Adipocyte (in vitro differentiated cells): ENCODE results near the gene CORO2B.

Experiments used
- DNase-seq: peaks from one replicate; pipeline ENCODE4 v3.0.0-alpha.2; 2015; ENCODE audit warnings: low read depth
- H3K27me3 ChIP-seq: replicated peaks from 2 replicates; pipeline ENCODE4 v1.7.0; 2013; ENCODE audit warnings: mild to moderate bottlenecking, low read length, moderate library complexity; ENCODE audit not compliant: control insufficient read depth, insufficient read depth
- H3K36me3 ChIP-seq: 2 replicates; pipeline ENCODE4 v1.7.0; 2013; ENCODE audit warnings: low read length, mild to moderate bottlenecking, moderate library complexity; ENCODE audit not compliant: control insufficient read depth, insufficient read depth, severe bottlenecking
- H3K4me1 ChIP-seq: 2 replicates; pipeline ENCODE4 v1.7.0; 2013; ENCODE audit warnings: mild to moderate bottlenecking, low read length, moderate library complexity; ENCODE audit not compliant: control insufficient read depth, insufficient read depth
- H3K4me3 ChIP-seq: 2 replicates; pipeline ENCODE4 v1.7.0; 2013; ENCODE audit warnings: mild to moderate bottlenecking, low read length, moderate library complexity
- H3K9ac ChIP-seq: 2 replicates; pipeline ENCODE4 v1.7.0; 2013; ENCODE audit warnings: mild to moderate bottlenecking, low read length, moderate library complexity
- H3K9me3 ChIP-seq: 2 replicates; pipeline ENCODE4 v1.7.0; 2013; ENCODE audit warnings: mild to moderate bottlenecking, low read length, moderate library complexity; ENCODE audit not compliant: control insufficient read depth

CORO2B gene

DNA sequence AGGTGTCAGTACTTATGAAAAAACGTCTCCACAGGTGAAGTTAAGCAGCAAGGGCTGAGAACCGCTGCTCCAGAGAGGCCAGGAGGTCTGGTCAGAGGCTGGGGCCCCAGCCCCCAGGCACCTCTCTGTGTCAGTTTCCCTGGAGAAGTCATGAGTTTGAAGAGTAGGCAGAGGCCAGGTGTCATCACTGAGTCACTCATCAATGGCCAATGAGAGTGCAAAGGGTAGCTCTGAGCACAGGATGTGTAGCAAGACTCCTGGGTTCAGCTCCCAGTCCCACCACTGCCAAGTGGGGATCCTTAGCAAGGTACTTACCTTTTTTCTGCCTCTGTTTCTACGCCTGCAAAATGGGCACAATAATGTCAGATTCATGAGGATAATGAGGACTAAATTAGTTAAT lies 47.9 kb downstream of the CORO2B start:
- Histone ChIP-seq H3K4me3 (no peak overlapping the region), H3K9me3 (no peaks in the 10 kb centered on the region), H3K4me1 (peaks cover 11% of the 10 kb centered on the region), H3K36me3 (no peaks in the 10 kb centered on the region), H3K27me3 (no peaks in the 10 kb centered on the region), H3K9ac (no peak overlapping the region)
- DNase-seq: no peak

DNA sequence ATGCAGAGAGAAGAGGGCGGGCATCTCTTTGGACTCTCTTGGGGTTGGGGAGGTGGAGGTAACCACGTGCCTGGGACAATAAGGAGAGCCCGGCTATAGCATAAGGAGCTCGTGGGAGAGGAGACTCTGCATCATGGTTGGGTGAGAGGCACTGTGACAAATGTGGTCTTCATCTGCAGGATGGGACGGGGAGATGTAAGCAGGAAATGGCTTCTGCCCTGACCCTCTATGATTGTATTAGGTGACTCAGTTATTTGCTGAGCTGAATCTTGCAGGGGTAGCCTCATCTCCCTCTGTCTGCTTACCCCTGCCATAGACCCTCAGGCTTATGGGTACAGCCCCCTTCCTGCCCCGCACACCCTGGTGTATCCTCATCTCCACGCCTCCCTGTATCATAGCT lies 48.7 kb downstream of the CORO2B start:
- H3K36me3 ChIP-seq: no peaks in the 10 kb centered on the region
- no peak for DNase-seq
- H3K27me3 ChIP-seq: no peaks in the 10 kb centered on the region
- H3K9ac ChIP-seq: no peak overlapping the region
- H3K4me1 ChIP-seq: peaks cover 7% of the 10 kb centered on the region
- H3K9me3 ChIP-seq: no peaks in the 10 kb centered on the region
- H3K4me3 ChIP-seq: no peak overlapping the region

DNA sequence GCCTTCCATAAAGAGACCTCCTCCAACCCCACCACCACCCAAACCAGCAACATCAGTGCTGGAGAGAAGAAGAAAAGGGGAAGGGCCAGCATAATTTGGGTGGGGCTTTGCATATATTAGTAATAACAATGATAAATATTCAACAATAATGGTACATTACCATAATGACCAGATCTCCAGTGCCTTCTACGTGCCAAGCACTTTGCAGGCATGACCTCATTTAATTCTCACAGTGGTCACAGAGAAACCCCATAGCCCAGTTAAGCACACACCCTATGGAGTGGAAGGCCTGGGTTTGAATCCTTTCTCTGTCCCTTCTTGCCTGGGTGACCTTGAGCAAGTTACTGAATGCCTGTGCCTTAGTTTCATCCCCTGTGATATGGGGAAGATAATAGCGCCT lies 49.2 kb downstream of the CORO2B start:
- Histone ChIP-seq H3K9ac (no peak overlapping the region), H3K27me3 (no peaks in the 10 kb centered on the region), H3K36me3 (no peaks in the 10 kb centered on the region), H3K9me3 (no peaks in the 10 kb centered on the region), H3K4me3 (no peak overlapping the region), H3K4me1 (peaks cover 7% of the 10 kb centered on the region)
- DNase-seq: no peak

DNA sequence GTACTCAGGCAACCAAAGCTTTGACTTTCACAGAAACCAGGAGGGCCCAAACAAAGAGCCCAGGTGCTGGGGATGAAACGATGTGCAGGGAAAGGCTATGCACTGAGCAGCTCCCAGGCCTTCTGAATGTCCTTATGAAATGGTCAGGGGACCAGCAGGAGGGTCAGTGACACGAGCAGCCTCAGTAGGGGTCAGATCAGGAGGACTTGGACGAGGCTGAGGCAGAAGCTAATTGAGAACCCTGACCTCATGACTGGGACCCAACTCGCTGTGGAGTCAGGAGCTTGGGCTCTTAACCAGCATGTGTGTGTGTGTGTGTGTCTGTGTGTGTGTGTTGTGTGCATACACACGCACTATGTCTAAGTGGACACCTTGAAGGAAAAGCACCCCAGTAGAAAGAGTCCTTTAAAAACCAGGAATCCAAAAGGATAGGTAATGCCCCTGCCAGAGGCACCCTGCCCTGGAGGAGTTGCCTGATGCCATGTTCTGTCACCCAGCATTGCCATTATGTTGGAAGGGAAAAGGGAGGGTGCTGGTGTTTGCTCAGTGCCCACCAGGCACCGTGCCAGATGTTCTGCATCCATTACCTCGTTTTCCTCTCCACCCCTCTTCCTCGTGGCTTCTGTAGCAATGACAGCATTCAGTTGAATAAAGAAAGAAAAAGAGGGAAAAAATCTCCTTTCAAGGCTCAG lies 50.9 kb downstream of the CORO2B start:
- Histone ChIP-seq H3K4me1 (no peaks in the 10 kb centered on the region), H3K4me3 (no peak overlapping the region), H3K9ac (no peak overlapping the region), H3K27me3 (no peaks in the 10 kb centered on the region), H3K36me3 (no peaks in the 10 kb centered on the region), H3K9me3 (no peaks in the 10 kb centered on the region)
- DNase-seq: no peak

DNA sequence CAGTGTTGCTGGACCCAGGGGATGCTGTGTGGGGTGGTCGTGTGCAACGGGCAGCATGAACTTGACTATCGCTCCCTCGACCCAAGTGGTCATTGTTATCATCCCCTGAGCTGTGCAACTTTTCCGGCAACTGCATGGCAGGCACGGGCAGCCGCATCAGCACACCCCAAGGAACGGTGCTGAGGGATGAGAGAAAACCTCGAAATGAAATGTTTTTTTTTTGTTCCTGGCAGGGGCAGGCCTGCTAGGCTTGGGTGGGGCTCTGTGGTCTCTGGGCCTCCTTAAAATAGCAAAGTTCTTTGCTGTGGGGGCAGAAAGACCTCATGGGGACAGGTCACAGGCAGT lies 51.4 kb downstream of the CORO2B start:
- Histone ChIP-seq H3K36me3 (no peaks in the 10 kb centered on the region), H3K4me1 (peaks cover 5% of the 10 kb centered on the region), H3K9me3 (no peaks in the 10 kb centered on the region), H3K27me3 (no peaks in the 10 kb centered on the region), H3K9ac (no peak overlapping the region), H3K4me3 (no peak overlapping the region)
- DNase-seq: no peak

DNA sequence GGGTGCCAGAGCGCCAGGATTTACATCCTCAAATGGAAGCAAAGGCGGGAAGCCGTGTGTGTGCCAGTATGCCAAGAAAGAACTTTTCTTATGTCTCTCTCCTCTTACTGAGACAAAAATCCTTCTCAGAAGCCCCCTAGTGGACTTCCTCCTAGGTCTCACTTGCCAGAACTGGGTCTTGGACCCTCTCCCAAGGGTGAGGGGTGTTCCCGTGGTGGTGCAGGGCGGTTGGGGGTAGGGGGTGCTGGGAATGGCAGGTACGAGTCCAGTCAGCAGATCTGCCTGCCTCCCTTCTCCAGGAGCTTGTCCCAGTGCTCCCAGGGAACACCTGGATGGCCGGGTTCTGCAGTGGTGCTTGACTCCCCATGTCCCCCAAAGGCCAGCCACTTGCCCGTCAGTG lies 52.0 kb downstream of the CORO2B start:
- H3K4me1 ChIP-seq: peaks cover 12% of the 10 kb centered on the region
- H3K36me3 ChIP-seq: no peaks in the 10 kb centered on the region
- no peak overlapping the region for H3K9ac ChIP-seq
- H3K9me3 ChIP-seq: no peaks in the 10 kb centered on the region
- H3K27me3 ChIP-seq: no peaks in the 10 kb centered on the region
- H3K4me3 ChIP-seq: no peak overlapping the region
- DNase-seq: no peak

DNA sequence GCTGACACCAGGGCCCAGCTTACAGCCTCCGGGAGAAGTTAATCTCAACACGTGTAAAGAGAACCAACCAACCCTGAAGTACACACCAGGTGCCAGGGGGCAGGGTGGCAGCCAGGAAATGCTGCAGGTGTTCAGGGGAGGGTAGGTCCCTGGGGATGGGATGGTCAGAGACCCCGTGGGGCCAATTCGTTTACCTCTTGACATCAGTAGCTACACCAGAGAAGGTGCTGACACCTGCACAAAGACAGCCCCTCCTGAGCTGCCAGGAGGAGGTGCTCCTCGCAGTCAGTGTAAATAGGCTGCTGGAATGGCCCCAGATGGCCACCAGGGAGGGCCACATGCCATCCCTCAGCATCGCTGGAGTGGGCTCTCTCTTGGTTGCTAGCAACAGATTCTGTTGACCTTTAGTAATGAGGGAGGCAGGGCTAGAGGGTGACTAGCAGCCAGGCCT lies 52.8 kb downstream of the CORO2B start:
- Histone ChIP-seq H3K36me3 (no peaks in the 10 kb centered on the region), H3K9me3 (no peaks in the 10 kb centered on the region), H3K9ac (no peak overlapping the region), H3K4me3 (no peak overlapping the region), H3K4me1 (peaks cover 12% of the 10 kb centered on the region), H3K27me3 (no peaks in the 10 kb centered on the region)
- no peak for DNase-seq

DNA sequence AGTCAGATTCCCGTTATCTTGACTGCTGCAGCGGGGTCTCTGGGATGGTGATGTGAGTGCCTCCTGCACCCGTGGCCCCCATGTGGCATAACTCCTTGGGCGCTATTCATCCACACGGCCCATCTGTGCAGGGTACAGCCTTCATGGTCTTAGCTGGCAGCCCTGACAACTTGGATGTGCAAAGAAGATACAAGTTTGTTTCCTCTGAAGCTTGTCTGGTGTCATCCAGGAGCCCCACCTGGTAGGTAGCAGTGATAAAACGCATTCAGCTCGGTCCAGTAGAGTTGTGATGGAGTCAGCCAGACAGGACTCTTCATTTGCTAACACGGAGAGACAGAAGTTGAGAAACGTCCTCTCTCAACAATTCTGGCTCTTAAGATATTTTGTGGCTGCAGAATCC lies 53.3 kb downstream of the CORO2B start:
- no peak overlapping the region for H3K4me3 ChIP-seq
- DNase-seq: no peak
- no peak overlapping the region for H3K9ac ChIP-seq
- peaks cover 12% of the 10 kb centered on the region for H3K4me1 ChIP-seq
- no peaks in the 10 kb centered on the region for H3K36me3 ChIP-seq
- H3K9me3 ChIP-seq: no peaks in the 10 kb centered on the region
- no peaks in the 10 kb centered on the region for H3K27me3 ChIP-seq

DNA sequence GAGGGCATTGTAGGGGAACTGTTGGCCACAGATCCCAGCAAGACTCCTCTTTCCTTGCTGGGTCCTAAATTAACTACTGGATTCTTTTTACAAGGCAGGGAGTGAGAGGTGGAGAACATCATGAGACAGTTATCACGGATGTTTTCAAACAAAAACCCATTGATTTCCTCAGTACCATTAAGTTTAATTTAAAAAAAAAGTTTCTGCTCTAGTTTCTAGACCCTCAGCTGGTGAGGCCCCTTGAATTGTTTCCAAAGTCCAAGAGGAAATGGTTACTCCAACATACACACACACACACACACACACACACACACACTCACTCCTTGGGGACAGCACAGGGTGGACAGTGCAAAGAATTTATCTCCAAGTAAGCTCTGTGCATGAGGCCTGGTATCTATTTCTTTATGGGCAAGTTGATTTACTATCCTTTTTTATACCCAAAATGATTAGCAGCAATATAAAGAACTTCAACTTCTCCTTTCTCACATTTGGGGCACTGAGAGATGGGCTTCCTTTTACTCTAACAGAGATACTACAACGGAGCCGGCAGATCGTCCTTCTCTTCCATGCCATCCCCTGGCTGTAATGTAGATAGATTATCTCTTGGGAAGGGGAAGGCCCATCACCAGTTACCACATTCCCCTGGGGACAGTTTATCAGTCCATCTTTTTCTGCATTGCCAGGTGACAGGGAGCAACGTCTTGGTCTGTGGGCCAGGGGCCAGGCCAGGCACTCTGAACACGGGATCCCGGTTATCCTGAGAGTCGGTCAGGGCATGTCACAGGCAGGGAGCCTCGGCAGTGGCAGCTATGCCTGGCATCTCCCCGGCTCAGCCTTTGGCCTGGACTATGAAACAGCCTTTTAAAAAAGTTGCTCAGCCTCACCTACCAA lies 54.7 kb downstream of the CORO2B start:
- Histone ChIP-seq H3K4me1 (peaks cover 25% of the 10 kb centered on the region), H3K9ac (no peak overlapping the region), H3K36me3 (no peaks in the 10 kb centered on the region), H3K4me3 (no peak overlapping the region), H3K27me3 (no peaks in the 10 kb centered on the region), H3K9me3 (no peaks in the 10 kb centered on the region)
- DNase-seq: no peak

DNA sequence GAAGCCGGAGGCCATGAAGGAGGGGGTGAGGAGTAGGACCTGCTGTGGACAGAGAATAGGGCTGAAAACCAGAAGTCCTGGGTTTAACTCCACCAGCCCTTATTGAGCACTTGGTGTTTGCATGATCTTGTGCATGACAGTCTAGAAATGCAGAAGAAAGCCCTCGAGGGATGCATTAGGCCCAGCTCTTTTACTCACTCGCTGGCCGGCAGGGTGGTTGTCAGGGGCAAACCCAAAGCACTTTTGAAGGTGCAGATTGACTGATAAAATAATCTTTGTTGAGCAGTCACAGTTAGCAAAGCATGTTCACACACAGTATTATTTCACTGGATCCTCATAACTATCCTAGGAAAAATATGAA lies 55.3 kb downstream of the CORO2B start:
- DNase-seq: no peak
- no peak overlapping the region for H3K4me3 ChIP-seq
- no peaks in the 10 kb centered on the region for H3K27me3 ChIP-seq
- H3K36me3 ChIP-seq: no peaks in the 10 kb centered on the region
- no peak overlapping the region for H3K9ac ChIP-seq
- H3K9me3 ChIP-seq: no peaks in the 10 kb centered on the region
- H3K4me1 ChIP-seq: peaks cover 32% of the 10 kb centered on the region

DNA sequence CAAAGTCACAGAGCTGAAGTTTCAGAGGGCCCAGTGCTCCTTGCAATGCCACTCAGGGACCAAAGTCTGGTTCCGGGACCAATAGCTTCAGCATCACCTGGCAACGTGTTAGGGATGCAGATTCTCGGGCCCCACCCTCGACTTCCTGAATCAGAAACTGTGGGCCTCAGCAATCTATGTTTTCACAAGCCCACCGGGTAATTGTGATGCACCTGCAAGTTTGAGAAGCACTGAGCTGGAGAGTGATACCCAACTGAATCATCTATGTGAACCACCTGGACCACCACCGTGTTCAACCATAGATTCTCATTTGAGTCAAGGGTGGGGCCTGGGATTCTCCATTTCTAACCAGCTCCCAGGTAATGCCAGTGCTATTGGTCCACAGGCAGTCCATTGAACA lies 55.7 kb downstream of the CORO2B start:
- no peaks in the 10 kb centered on the region for H3K27me3 ChIP-seq
- no peak for DNase-seq
- H3K9ac ChIP-seq: no peak overlapping the region
- H3K4me1 ChIP-seq: peaks cover 36% of the 10 kb centered on the region
- no peaks in the 10 kb centered on the region for H3K9me3 ChIP-seq
- no peaks in the 10 kb centered on the region for H3K36me3 ChIP-seq
- no peak overlapping the region for H3K4me3 ChIP-seq
